ENCODE measurements around the gene CAMSAP1. TPM values are rescaled to one million over a fixed set of nuclear protein-coding genes. Genes with fewer than 3 reads are reported as not detected.
"Not testable (repeated sequence)": the region's sequence is repeated elsewhere in the genome, so short reads cannot be mapped to it uniquely, and the experiment has no call there.

Gene CAMSAP1, protein sequence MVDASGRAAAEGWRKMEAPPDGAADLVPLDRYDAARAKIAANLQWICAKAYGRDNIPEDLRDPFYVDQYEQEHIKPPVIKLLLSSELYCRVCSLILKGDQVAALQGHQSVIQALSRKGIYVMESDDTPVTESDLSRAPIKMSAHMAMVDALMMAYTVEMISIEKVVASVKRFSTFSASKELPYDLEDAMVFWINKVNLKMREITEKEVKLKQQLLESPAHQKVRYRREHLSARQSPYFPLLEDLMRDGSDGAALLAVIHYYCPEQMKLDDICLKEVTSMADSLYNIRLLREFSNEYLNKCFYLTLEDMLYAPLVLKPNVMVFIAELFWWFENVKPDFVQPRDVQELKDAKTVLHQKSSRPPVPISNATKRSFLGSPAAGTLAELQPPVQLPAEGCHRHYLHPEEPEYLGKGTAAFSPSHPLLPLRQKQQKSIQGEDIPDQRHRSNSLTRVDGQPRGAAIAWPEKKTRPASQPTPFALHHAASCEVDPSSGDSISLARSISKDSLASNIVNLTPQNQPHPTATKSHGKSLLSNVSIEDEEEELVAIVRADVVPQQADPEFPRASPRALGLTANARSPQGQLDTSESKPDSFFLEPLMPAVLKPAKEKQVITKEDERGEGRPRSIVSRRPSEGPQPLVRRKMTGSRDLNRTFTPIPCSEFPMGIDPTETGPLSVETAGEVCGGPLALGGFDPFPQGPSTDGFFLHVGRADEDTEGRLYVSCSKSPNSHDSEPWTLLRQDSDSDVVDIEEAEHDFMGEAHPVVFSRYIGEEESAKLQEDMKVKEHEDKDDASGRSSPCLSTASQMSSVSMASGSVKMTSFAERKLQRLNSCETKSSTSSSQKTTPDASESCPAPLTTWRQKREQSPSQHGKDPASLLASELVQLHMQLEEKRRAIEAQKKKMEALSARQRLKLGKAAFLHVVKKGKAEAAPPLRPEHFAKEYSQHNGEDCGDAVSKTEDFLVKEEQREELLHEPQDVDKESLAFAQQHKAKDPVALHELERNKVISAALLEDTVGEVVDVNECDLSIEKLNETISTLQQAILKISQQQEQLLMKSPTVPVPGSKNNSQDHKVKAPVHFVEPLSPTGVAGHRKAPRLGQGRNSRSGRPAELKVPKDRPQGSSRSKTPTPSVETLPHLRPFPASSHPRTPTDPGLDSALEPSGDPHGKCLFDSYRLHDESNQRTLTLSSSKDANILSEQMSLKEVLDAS (N-terminal part only)
- 1 to 10 TPM; 1.6 to 6.7 (median 3.2) TPM for polyA plus RNA-seq
- long read RNA-seq, donor 1, full-length matches to known transcripts, result 1 of 1 reads
- long read RNA-seq, donor 1, partial matches to known transcripts, result 0 of 1 reads
- long read RNA-seq, donor 1, other reads (novel, unspliced or antisense), result 0 of 1 reads
- long read RNA-seq, donor 2, result 0 reads
- long read RNA-seq, donor 3, result 0 reads
- long read RNA-seq, donor 4, result 0 reads
- long read RNA-seq, donor 5, result 0 reads
- long read RNA-seq, donor 6, result 0 reads
- long read RNA-seq, donor 7, result 0 reads
- long read RNA-seq, donor 8, result 0 reads
- long read RNA-seq, donor 9, full-length matches to known transcripts, result 1 of 1 reads
- long read RNA-seq, donor 9, partial matches to known transcripts, result 0 of 1 reads
- long read RNA-seq, donor 9, other reads (novel, unspliced or antisense), result 0 of 1 reads
- long read RNA-seq, donor 10, result 0 reads

- DNase-seq (peak; percentile 93 to 97), FAIRE-seq (no peak)
- peaks cover 2 to 19% (median 18%) of the 10 kb centered on the region in 3 donors for H3K4me1 ChIP-seq (ENCODE audit: control insufficient read depth in 3 of 3, insufficient read depth in 2 of 3, low read depth in 1 of 3, low read length in 2 of 3)
- H3K27me3 ChIP-seq (ENCODE audit: control insufficient read depth in 3 of 3, insufficient read depth in 3 of 3, low read length in 3 of 3), result no peaks in the 10 kb centered on the region
- peak within 1 kb of the TSS; percentile 45 to 95 (median 77) for H3K4me3 ChIP-seq (ENCODE audit: low read depth in 1 of 3, low read length in 3 of 3)
- H3K27ac ChIP-seq (ENCODE audit: low read depth in 1 of 3, low read length in 2 of 3), result peak within 1 kb of the TSS in 2 of 3 donors; percentile 49 to 52
- peaks cover 0 to 34% of the 10 kb centered on the region in 2 donors for H3K9me3 ChIP-seq (ENCODE audit: control insufficient read depth in 2 of 2, insufficient read depth in 1 of 2, low read depth in 1 of 2, low read length in 1 of 2)
- 0 to 1% (median 1%) methylated on average over 20 to 91 of the region's 91 CpGs for WGBS, 3 donors
- peaks cover 0 to 27% (median 3%) of the 10 kb centered on the region in 3 donors for H3K36me3 ChIP-seq (ENCODE audit: control insufficient read depth in 3 of 3, insufficient read depth in 2 of 3, low read depth in 1 of 3, low read length in 3 of 3)
These were observed at the start of gene CAMSAP1 for GRCh38 chr9:135907431-135908092. Gene CAMSAP1 (minus strand): TSS chr9:135907546. CDS start chr9:135907159, 387 bp downstream.

DNA sequence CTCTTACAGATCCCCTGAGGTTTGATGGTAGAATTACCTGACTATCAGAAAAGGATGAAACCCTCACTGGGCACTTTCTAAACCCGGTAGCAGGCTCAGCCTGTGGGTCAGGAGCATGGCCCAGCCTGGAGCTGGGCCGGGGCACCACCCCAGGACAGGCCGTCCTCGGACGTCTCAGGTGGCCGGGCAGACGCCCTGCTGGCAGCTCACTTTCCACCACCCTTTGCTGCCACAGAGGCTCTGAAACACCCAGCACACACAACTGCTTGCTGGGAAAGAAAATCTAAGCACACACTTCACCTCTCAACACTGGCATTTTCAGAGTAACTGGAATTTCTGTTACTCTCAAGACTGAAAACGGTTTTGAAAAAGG lies 49.4 kb upstream of the CAMSAP1 start:
- Histone ChIP-seq H3K36me3 (ENCODE audit: control insufficient read depth in 3 of 3, insufficient read depth in 2 of 3, low read depth in 1 of 3, low read length in 3 of 3) (peaks cover 3 to 38% (median 9%) of the 10 kb centered on the region in 3 donors), H3K4me3 (ENCODE audit: low read depth in 1 of 3, low read length in 3 of 3) (no peak overlapping the region), H3K27ac (ENCODE audit: low read depth in 1 of 3, low read length in 2 of 3) (no peak overlapping the region), H3K4me1 (ENCODE audit: control insufficient read depth in 3 of 3, insufficient read depth in 2 of 3, low read depth in 1 of 3, low read length in 2 of 3) (no peaks in the 10 kb centered on the region), H3K9me3 (ENCODE audit: control insufficient read depth in 2 of 2, insufficient read depth in 1 of 2, low read depth in 1 of 2, low read length in 1 of 2) (no peaks in the 10 kb centered on the region), H3K27me3 (ENCODE audit: control insufficient read depth in 3 of 3, insufficient read depth in 3 of 3, low read length in 3 of 3) (no peaks in the 10 kb centered on the region)
- DNase-seq (no peak), FAIRE-seq (no peak)
- WGBS, 3 donors, result 93 to 97% (median 94%) methylated on average over 8 of the region's 8 CpGs

DNA sequence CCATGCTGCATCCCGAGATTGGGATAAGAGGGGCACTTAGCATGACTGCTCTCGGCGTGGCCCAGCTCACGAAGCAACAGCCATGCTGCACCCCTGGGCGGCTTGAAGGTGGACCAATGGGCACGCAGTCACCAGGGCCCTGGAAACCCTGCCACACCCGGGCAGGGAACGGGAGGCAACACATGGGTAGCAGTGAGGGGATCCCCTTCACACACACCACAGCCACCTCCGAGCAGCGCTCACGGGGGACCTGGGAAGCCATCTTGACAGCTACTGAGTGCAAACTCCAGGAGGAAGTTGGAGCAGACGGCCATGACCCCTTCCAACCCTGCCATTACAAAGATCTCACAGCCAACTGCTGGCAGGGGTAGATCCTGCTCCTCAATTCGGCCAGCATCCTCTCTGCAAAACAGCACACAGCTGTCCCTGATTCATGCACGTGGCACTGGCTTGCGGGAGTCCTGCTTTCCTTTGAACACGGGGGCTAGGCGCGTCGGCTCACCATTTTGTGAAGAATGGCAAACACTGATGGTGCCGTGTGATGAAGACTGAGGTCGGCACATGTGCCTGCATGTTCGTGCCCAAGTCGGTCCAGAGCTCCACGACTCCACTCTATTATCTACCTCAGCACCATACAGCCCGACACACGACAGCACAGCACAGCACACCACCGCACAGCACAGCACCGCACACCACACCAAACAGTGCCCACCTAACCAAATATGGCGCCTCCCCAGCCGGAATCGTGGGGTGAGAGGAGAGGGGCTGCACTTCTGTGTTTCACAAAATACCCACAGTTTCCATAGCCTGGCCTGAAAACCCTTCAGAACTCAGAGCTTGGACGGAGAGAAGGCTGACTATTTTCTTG lies 48.8 kb upstream of the CAMSAP1 start:
- Histone ChIP-seq H3K27me3 (ENCODE audit: control insufficient read depth in 3 of 3, insufficient read depth in 3 of 3, low read length in 3 of 3) (no peaks in the 10 kb centered on the region), H3K36me3 (ENCODE audit: control insufficient read depth in 3 of 3, insufficient read depth in 2 of 3, low read depth in 1 of 3, low read length in 3 of 3) (peaks cover 3 to 40% (median 10%) of the 10 kb centered on the region in 3 donors), H3K4me3 (ENCODE audit: low read depth in 1 of 3, low read length in 3 of 3) (no peak overlapping the region), H3K4me1 (ENCODE audit: control insufficient read depth in 3 of 3, insufficient read depth in 2 of 3, low read depth in 1 of 3, low read length in 2 of 3) (no peaks in the 10 kb centered on the region), H3K9me3 (ENCODE audit: control insufficient read depth in 2 of 2, insufficient read depth in 1 of 2, low read depth in 1 of 2, low read length in 1 of 2) (no peaks in the 10 kb centered on the region), H3K27ac (ENCODE audit: low read depth in 1 of 3, low read length in 2 of 3) (no peak overlapping the region)
- no peak for DNase-seq
- WGBS, 3 donors, result 89 to 91% (median 91%) methylated on average over 32 of the region's 32 CpGs
- FAIRE-seq, result no peak

DNA sequence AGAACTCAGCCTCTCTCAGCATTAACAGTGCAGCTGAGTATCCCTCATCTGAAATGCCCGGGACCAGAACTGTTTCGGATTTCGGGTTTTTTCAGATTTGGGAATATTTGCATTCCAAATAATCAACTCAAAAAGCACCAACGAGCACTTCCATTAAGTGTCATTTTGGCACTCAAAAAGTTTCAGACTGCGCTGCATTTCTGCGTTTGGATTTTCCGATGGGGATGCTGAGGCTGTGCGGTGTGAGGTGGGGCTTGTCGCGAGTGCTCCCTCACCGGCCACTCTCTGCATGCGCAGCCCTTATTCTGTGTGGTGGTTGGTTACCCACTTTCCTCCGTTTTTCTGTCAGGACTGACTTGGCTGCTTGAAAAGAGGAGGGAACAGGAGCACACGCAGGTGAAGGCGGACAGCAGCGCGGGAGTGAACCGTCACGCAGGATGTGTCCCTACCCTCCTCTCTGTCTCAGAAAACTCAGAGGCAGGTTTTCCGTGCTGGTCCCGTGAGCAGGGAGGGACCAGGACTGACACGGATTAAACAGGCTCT lies 45.4 kb upstream of the CAMSAP1 start:
- H3K4me3 ChIP-seq (ENCODE audit: low read depth in 1 of 3, low read length in 3 of 3), result no peak overlapping the region
- H3K27ac ChIP-seq (ENCODE audit: low read depth in 1 of 3, low read length in 2 of 3), result no peak overlapping the region
- H3K36me3 ChIP-seq (ENCODE audit: control insufficient read depth in 3 of 3, insufficient read depth in 2 of 3, low read depth in 1 of 3, low read length in 3 of 3), result peaks cover 3 to 60% (median 12%) of the 10 kb centered on the region in 3 donors
- WGBS, 3 donors, result 94 to 95% (median 94%) methylated on average over 22 of the region's 22 CpGs
- H3K27me3 ChIP-seq (ENCODE audit: control insufficient read depth in 3 of 3, insufficient read depth in 3 of 3, low read length in 3 of 3), result no peaks in the 10 kb centered on the region
- FAIRE-seq, result no peak
- H3K9me3 ChIP-seq (ENCODE audit: control insufficient read depth in 2 of 2, insufficient read depth in 1 of 2, low read depth in 1 of 2, low read length in 1 of 2), result no peaks in the 10 kb centered on the region
- DNase-seq, result no peak
- no peaks in the 10 kb centered on the region for H3K4me1 ChIP-seq (ENCODE audit: control insufficient read depth in 3 of 3, insufficient read depth in 2 of 3, low read depth in 1 of 3, low read length in 2 of 3)

GRCh38 chr9:135951889-135952663 lies 44.7 kb upstream of the CAMSAP1 start:
- WGBS, 3 donors, result 79 to 86% (median 84%) methylated on average over 18 of the region's 18 CpGs
- Histone ChIP-seq H3K27ac (ENCODE audit: low read depth in 1 of 3, low read length in 2 of 3) (no peak overlapping the region), H3K36me3 (ENCODE audit: control insufficient read depth in 3 of 3, insufficient read depth in 2 of 3, low read depth in 1 of 3, low read length in 3 of 3) (peaks cover 3 to 66% (median 14%) of the 10 kb centered on the region in 3 donors), H3K27me3 (ENCODE audit: control insufficient read depth in 3 of 3, insufficient read depth in 3 of 3, low read length in 3 of 3) (no peaks in the 10 kb centered on the region), H3K9me3 (ENCODE audit: control insufficient read depth in 2 of 2, insufficient read depth in 1 of 2, low read depth in 1 of 2, low read length in 1 of 2) (no peaks in the 10 kb centered on the region), H3K4me1 (ENCODE audit: control insufficient read depth in 3 of 3, insufficient read depth in 2 of 3, low read depth in 1 of 3, low read length in 2 of 3) (no peaks in the 10 kb centered on the region), H3K4me3 (ENCODE audit: low read depth in 1 of 3, low read length in 3 of 3) (no peak overlapping the region)
- DNase-seq, result no peak
- FAIRE-seq, result no peak

GRCh38 chr9:135951310-135951709 lies 44.0 kb upstream of the CAMSAP1 start:
- H3K9me3 ChIP-seq (ENCODE audit: control insufficient read depth in 2 of 2, insufficient read depth in 1 of 2, low read depth in 1 of 2, low read length in 1 of 2); H3K4me3 ChIP-seq (ENCODE audit: low read depth in 1 of 3, low read length in 3 of 3); DNase-seq; H3K27ac ChIP-seq (ENCODE audit: low read depth in 1 of 3, low read length in 2 of 3); H3K4me1 ChIP-seq (ENCODE audit: control insufficient read depth in 3 of 3, insufficient read depth in 2 of 3, low read depth in 1 of 3, low read length in 2 of 3); FAIRE-seq; H3K27me3 ChIP-seq (ENCODE audit: control insufficient read depth in 3 of 3, insufficient read depth in 3 of 3, low read length in 3 of 3): not testable (repeated sequence)
- H3K36me3 ChIP-seq (ENCODE audit: control insufficient read depth in 3 of 3, insufficient read depth in 2 of 3, low read depth in 1 of 3, low read length in 3 of 3), result peaks cover 9 to 73% (median 17%) of the 10 kb centered on the region in 3 donors
- WGBS, 3 donors, result 96 to 98% (median 97%) methylated on average over 8 of the region's 8 CpGs
